ENCODE results near the gene INPP5B. TPM values are rescaled to one million over a fixed set of nuclear protein-coding genes. Genes with fewer than 3 reads are reported as not detected.

INPP5B gene
- total RNA-seq, 1 donor from 2014 or later, result 36.5 TPM

GRCh38 chr1:37811027-37811655 lies 135.7 kb downstream of the INPP5B start:
- no peaks in the 10 kb centered on the region for H3K36me3 Mint-ChIP-seq (ENCODE audit: unreplicated experiment)
- no peak overlapping the region for H3K4me3 Mint-ChIP-seq (ENCODE audit: unreplicated experiment)
- no peaks in the 10 kb centered on the region for H3K27me3 Mint-ChIP-seq (ENCODE audit: unreplicated experiment)
- DNase-seq (ENCODE audit: extremely low spot score, unreplicated experiment), result peak; percentile 91
- H3K4me1 Mint-ChIP-seq (ENCODE audit: unreplicated experiment), result peaks cover 31% of the 10 kb centered on the region
- peak; percentile 74 for TF ChIP-seq CTCF (IDR thresholded peaks at IDR 0.05)
- peak overlapping the region; percentile 65 for H3K27ac Mint-ChIP-seq (ENCODE audit: unreplicated experiment)
- H3K9me3 Mint-ChIP-seq (ENCODE audit: unreplicated experiment), result no peaks in the 10 kb centered on the region

Other genes starting within 250 kb of the INPP5B start
- gene EPHA10, start 181.9 kb downstream of the INPP5B start, total RNA-seq, result not detected in 2 replicates
- 5.2 TPM in 2 replicates for gene MANEAL, start 153.2 kb downstream of the INPP5B start, total RNA-seq
- 55.0 and 57.0 TPM in 2 replicates for gene C1orf122, start 139.3 kb downstream of the INPP5B start, total RNA-seq
- gene YRDC, start 138.8 kb downstream of the INPP5B start, total RNA-seq, result 12.7 and 14.3 TPM in 2 replicates
- gene MTF1, start 87.5 kb downstream of the INPP5B start, total RNA-seq, result 14.3 and 16.9 TPM in 2 replicates
- gene SF3A3, start 43.0 kb upstream of the INPP5B start, total RNA-seq, result 51.4 and 55.3 TPM in 2 replicates
- 39.1 and 40.4 TPM in 2 replicates for gene FHL3, start 58.5 kb upstream of the INPP5B start, total RNA-seq
- 32.6 and 34.4 TPM in 2 replicates for gene UTP11, start 65.7 kb upstream of the INPP5B start, total RNA-seq
- gene POU3F1, start 99.7 kb upstream of the INPP5B start, total RNA-seq, result 1.5 and 1.8 TPM in 2 replicates

All from osteocyte (in vitro differentiated cells).